ENCODE measurements around the gene COL25A1. TPM values are rescaled to one million over a fixed set of nuclear protein-coding genes. Genes with fewer than 3 reads are reported as not detected.

Gene COL25A1
- total RNA-seq, 2 donors from 2014 or later, result 0.26 to 0.99 TPM

DNA sequence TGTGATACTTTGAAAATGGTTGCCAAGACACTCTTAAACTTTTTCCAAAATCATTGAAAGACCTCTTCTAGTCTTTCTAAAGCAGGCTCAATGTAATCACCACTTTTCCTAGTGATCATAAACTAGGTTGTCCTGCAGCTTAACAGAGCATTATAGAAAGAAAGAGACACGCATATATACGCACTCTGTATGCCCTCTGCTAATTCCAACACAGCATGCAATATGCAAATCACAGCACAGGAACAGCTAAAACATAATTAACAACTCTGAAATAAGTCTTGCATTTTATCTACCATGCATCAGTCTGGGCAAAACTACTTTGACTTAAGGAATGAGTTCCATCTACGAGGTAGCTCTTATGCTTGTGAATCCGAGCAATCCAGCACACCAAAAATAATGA lies 94.6 kb downstream of the COL25A1 start:
- no peak overlapping the region for H3K4me3 ChIP-seq
- ATAC-seq (no peak), DNase-seq (no peak)
- TF ChIP-seq CTCF (IDR thresholded peaks at IDR 0.05) (no peak), POLR2A (IDR thresholded peaks at IDR 0.05) (no peak)
- no peak overlapping the region for H3K27ac ChIP-seq
- no peaks in the 10 kb centered on the region for H3K36me3 ChIP-seq (replicated peaks in 1 of 2; ENCODE audit: insufficient read depth in 1 of 2, low read depth in 2 of 2)
- intact Hi-C loops (cut with DNase I), result no loop called here
- 75 to 77% methylated on average over 4 of the region's 4 CpGs for WGBS, 2 donors
- no peaks in the 10 kb centered on the region for H3K27me3 ChIP-seq
- H3K9me3 ChIP-seq, result no peaks in the 10 kb centered on the region
- no peaks in the 10 kb centered on the region for H3K4me1 ChIP-seq

DNA sequence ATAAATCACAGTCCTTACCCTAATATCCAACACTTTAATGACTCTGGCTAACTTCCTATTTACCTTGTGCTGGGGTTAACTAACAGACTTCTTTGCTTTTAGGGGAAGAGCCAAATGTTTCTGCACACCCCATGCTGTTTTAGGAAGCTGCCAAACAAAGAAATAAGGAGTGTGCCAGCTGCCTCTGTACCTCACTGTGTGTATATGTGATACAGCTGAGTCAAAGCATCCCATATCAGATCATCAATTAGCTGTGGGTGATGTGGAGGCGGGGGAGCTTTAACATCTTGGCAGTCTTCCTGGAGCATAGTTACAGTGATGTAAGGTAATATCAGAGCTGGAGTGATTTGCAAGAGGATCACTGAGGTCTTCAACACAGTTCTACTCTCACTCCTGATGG lies 95.4 kb downstream of the COL25A1 start:
- WGBS, 2 donors, result 30 to 50% methylated on average over 1 of the region's 1 CpG
- H3K9me3 ChIP-seq, result no peaks in the 10 kb centered on the region
- no peak overlapping the region for H3K27ac ChIP-seq
- H3K4me1 ChIP-seq, result no peaks in the 10 kb centered on the region
- H3K4me3 ChIP-seq, result no peak overlapping the region
- no peaks in the 10 kb centered on the region for H3K36me3 ChIP-seq (replicated peaks in 1 of 2; ENCODE audit: insufficient read depth in 1 of 2, low read depth in 2 of 2)
- ATAC-seq (no peak), DNase-seq (no peak)
- TF ChIP-seq CTCF (IDR thresholded peaks at IDR 0.05) (no peak), POLR2A (IDR thresholded peaks at IDR 0.05) (no peak)
- H3K27me3 ChIP-seq, result no peaks in the 10 kb centered on the region
- intact Hi-C loops (cut with DNase I), result no loop called here

DNA sequence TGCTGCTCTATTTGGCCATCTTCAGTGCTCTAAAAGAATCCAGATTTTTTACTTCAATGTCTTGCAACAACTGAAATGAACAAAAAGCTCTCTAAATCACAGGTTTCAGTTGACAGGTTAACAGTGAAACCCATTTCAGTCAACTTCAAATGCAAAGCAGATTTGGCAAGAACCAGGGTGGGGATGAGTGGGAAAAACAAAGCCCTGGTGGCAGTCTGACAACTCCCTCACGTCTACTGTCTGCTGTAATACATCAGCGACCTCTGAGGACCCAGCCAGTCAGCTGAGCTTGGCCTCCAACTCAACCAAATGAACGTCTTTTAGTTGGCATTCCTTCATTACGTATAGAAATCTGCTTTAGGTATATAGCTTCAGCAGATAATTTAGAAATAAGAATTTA lies 95.8 kb downstream of the COL25A1 start:
- Histone ChIP-seq H3K4me1 (no peaks in the 10 kb centered on the region), H3K36me3 (replicated peaks in 1 of 2; ENCODE audit: insufficient read depth in 1 of 2, low read depth in 2 of 2) (no peaks in the 10 kb centered on the region), H3K27ac (no peak overlapping the region), H3K27me3 (no peaks in the 10 kb centered on the region), H3K4me3 (no peak overlapping the region), H3K9me3 (no peaks in the 10 kb centered on the region)
- ATAC-seq (no peak), DNase-seq (no peak)
- WGBS, 2 donors, result 52 to 65% methylated on average over 4 of the region's 4 CpGs
- TF ChIP-seq CTCF (IDR thresholded peaks at IDR 0.05) (no peak), POLR2A (IDR thresholded peaks at IDR 0.05) (no peak)
- intact Hi-C loops (cut with DNase I), result no loop called here

DNA sequence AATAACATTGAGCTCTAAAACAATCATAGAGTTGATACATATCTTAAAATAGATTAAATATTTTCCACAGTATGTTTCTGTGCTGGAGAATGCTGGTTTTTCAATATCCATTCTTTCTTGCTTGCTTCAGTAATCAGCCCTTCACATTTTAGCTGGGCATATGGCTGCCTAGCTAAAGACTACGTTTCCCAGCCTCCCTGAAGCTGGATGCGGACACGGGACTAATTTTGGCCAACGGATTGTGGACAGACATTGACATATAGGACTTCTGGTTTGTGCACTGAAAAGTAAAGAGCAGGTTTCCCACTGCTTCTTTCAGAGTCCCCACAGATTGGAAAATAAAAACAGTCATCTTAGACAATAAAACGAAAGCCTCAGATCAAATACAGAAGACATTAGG lies 97.3 kb downstream of the COL25A1 start:
- WGBS, 2 donors, result 45 to 71% methylated on average over 5 of the region's 5 CpGs
- Histone ChIP-seq H3K9me3 (no peaks in the 10 kb centered on the region), H3K4me3 (no peak overlapping the region), H3K27ac (no peak overlapping the region), H3K36me3 (replicated peaks in 1 of 2; ENCODE audit: insufficient read depth in 1 of 2, low read depth in 2 of 2) (no peaks in the 10 kb centered on the region), H3K4me1 (no peaks in the 10 kb centered on the region), H3K27me3 (no peaks in the 10 kb centered on the region)
- intact Hi-C loops (cut with DNase I), result no loop called here
- DNase-seq, result no peak
- TF ChIP-seq POLR2A (IDR thresholded peaks at IDR 0.05) (no peak), CTCF (IDR thresholded peaks at IDR 0.05) (no peak)
- ATAC-seq, result no peak

- 76 to 88% methylated on average over 1 of the region's 1 CpG for WGBS, 2 donors
- no peak for TF ChIP-seq POLR2A (IDR thresholded peaks at IDR 0.05)
- no peak for TF ChIP-seq CTCF (IDR thresholded peaks at IDR 0.05)
- Histone ChIP-seq H3K27ac (no peak overlapping the region), H3K27me3 (no peaks in the 10 kb centered on the region), H3K9me3 (no peaks in the 10 kb centered on the region), H3K36me3 (replicated peaks in 1 of 2; ENCODE audit: insufficient read depth in 1 of 2, low read depth in 2 of 2) (no peaks in the 10 kb centered on the region), H3K4me1 (no peaks in the 10 kb centered on the region), H3K4me3 (no peak overlapping the region)
- no peak for ATAC-seq
- intact Hi-C loops (cut with DNase I), result no loop called here
- DNase-seq, result no peak
These were observed 102.9 kb downstream of the COL25A1 start for GRCh38 chr4:109199585-109199984.
